ENCODE results near the gene CATSPER1. TPM values are rescaled to one million over a fixed set of nuclear protein-coding genes. Genes with fewer than 3 reads are reported as not detected.

CATSPER1 gene
- total RNA-seq, 6 experiments from 2014 or later, result 2.1 to 3.8 (median 2.7) TPM

- peaks cover 68% of the 10 kb centered on the region for H3K36me3 Mint-ChIP-seq (ENCODE audit: low read depth)
- H3K4me1 Mint-ChIP-seq (ENCODE audit: low read depth), result peaks cover 41% of the 10 kb centered on the region
- H3K27me3 Mint-ChIP-seq (ENCODE audit: insufficient read depth), result no peaks in the 10 kb centered on the region; the same call in none of the 2 replicates
- peak overlapping the region; percentile 90 for H3K27ac Mint-ChIP-seq
- H3K4me3 Mint-ChIP-seq, result peak overlapping the region; percentile 52
- TF ChIP-seq, protein P1, sequence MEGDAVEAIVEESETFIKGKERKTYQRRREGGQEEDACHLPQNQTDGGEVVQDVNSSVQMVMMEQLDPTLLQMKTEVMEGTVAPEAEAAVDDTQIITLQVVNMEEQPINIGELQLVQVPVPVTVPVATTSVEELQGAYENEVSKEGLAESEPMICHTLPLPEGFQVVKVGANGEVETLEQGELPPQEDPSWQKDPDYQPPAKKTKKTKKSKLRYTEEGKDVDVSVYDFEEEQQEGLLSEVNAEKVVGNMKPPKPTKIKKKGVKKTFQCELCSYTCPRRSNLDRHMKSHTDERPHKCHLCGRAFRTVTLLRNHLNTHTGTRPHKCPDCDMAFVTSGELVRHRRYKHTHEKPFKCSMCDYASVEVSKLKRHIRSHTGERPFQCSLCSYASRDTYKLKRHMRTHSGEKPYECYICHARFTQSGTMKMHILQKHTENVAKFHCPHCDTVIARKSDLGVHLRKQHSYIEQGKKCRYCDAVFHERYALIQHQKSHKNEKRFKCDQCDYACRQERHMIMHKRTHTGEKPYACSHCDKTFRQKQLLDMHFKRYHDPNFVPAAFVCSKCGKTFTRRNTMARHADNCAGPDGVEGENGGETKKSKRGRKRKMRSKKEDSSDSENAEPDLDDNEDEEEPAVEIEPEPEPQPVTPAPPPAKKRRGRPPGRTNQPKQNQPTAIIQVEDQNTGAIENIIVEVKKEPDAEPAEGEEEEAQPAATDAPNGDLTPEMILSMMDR (IDR thresholded peaks at IDR 0.05), result peak; percentile 97
- no peaks in the 10 kb centered on the region for H3K9me3 Mint-ChIP-seq
- peak; percentile 52 for DNase-seq
These were observed 42.0 kb upstream of the CATSPER1 start for GRCh38 chr11:66068154-66068821.

DNA sequence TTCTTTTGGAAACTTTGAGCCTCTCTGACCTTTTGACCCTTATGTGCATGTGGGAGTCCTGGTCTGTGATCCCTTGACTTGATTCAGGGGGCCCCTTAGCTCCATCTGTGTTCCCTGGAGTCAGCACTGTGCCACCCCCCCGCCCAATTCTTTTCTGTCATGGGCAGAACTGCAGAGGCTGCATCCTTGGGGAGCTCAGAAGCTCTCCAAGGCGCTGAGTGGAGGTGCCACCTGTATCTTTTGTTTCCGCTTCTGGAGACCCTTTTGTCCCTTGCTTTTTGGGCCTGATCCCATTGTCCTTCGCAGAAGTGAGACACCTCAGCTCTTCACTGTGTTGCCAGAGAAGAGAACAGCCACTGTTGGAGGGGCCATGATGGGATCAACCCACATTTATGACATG, 41.4 kb upstream of the CATSPER1 start:
- no peak for DNase-seq
- H3K4me1 Mint-ChIP-seq (ENCODE audit: low read depth), result peaks cover 35% of the 10 kb centered on the region
- H3K36me3 Mint-ChIP-seq (ENCODE audit: low read depth), result peaks cover 68% of the 10 kb centered on the region
- no peak overlapping the region for H3K4me3 Mint-ChIP-seq
- H3K27me3 Mint-ChIP-seq (ENCODE audit: insufficient read depth), result no peaks in the 10 kb centered on the region; the same call in none of the 2 replicates
- H3K27ac Mint-ChIP-seq, result peak overlapping the region; percentile 90; the same call in 1 of the 2 replicates
- TF ChIP-seq, protein P1 (IDR thresholded peaks at IDR 0.05), result no peak
- no peaks in the 10 kb centered on the region for H3K9me3 Mint-ChIP-seq

- H3K36me3 Mint-ChIP-seq (ENCODE audit: low read depth), result peaks cover 62% of the 10 kb centered on the region
- H3K4me1 Mint-ChIP-seq (ENCODE audit: low read depth), result peaks cover 26% of the 10 kb centered on the region
- no peak overlapping the region for H3K4me3 Mint-ChIP-seq
- H3K27ac Mint-ChIP-seq, result peak overlapping the region; percentile 35; the same call in 1 of the 2 replicates
- no peaks in the 10 kb centered on the region for H3K9me3 Mint-ChIP-seq
- TF ChIP-seq, protein P1 (IDR thresholded peaks at IDR 0.05), result no peak
- no peaks in the 10 kb centered on the region; the same call in none of the 2 replicates for H3K27me3 Mint-ChIP-seq (ENCODE audit: insufficient read depth)
- no peak for DNase-seq
These were observed 40.5 kb upstream of the CATSPER1 start for GRCh38 chr11:66066751-66067150.

DNA sequence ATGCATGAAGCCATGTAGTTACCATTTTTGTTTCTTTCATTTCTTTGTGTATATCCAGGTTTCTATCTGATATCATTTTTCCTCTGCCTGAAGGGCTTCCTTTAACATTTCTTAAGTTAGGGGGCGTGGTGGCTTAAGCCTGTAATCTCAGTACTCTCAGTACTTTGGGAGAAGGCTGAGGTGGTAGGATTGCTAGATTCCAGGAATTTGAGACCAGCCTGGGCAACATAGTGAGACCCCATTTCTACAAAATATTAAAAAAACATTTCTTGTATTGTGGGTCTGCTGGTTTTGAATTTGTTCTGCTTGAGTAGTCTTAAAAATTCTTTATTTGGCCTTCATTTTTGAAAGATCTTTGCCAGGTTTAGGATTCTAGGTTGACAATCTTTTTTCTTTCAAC, 38.3 kb upstream of the CATSPER1 start:
- H3K27me3 Mint-ChIP-seq (ENCODE audit: insufficient read depth), result no peaks in the 10 kb centered on the region; the same call in 1 of the 2 replicates
- H3K4me3 Mint-ChIP-seq, result no peak overlapping the region
- H3K27ac Mint-ChIP-seq, result no peak overlapping the region
- TF ChIP-seq, protein P1 (IDR thresholded peaks at IDR 0.05), result no peak
- peaks cover 71% of the 10 kb centered on the region for H3K36me3 Mint-ChIP-seq (ENCODE audit: low read depth)
- DNase-seq, result no peak
- H3K4me1 Mint-ChIP-seq (ENCODE audit: low read depth), result peaks cover 19% of the 10 kb centered on the region
- no peaks in the 10 kb centered on the region for H3K9me3 Mint-ChIP-seq

DNA sequence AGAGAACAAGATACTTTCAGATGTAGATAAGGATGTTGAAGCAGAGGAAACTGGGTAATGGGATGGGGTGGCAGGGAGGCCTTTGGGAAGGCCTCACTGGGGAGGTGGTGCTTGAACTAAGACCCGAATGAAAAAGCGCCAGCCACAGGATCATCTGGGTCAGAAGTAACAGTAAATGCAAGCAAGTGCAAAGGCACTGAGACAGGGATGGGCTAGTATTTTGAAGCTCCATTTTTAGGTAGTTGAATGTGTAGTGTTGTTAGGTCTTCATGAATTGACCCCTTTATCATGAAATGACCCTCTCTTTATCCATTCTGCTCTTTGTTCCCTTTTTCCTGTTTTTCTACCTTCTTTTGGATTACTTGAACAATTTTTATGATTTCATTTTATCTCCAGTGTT, 37.6 kb upstream of the CATSPER1 start:
- TF ChIP-seq, protein P1 (IDR thresholded peaks at IDR 0.05), result no peak
- no peak overlapping the region for H3K27ac Mint-ChIP-seq
- H3K4me1 Mint-ChIP-seq (ENCODE audit: low read depth), result peaks cover 12% of the 10 kb centered on the region
- no peaks in the 10 kb centered on the region; the same call in 1 of the 2 replicates for H3K27me3 Mint-ChIP-seq (ENCODE audit: insufficient read depth)
- DNase-seq, result no peak
- no peak overlapping the region for H3K4me3 Mint-ChIP-seq
- H3K36me3 Mint-ChIP-seq (ENCODE audit: low read depth), result peaks cover 70% of the 10 kb centered on the region
- H3K9me3 Mint-ChIP-seq, result no peaks in the 10 kb centered on the region

All from HFFc6 (cell line).